ENCODE measurements around the gene SPRED2.

- TF ChIP-seq POLR2AphosphoS5 (IDR thresholded peaks at IDR 0.05; ENCODE audit: low read depth, low read length) (0 out of 2 replicates have a peak, but pooled peaks have one; percentile 22), TAF1 (IDR thresholded peaks at IDR 0.05; ENCODE audit: borderline replicate concordance, insufficient read depth, low read length) (no peak), REST (IDR thresholded peaks at IDR 0.05; ENCODE audit: insufficient read depth in 1 of 2, low read depth in 2 of 2, low read length in 2 of 2) (no peak), SIN3A (IDR thresholded peaks at IDR 0.05; ENCODE audit: borderline replicate concordance, insufficient read depth, low read length) (peak; percentile 97)
Measured at GRCh38 chr2:65367524-65367923, 64.9 kb downstream of the SPRED2 start.

All from PFSK-1 (cell line).